HCT116 (cell line): ENCODE measurements around the gene GALNT5. TPM values are rescaled to one million over a fixed set of nuclear protein-coding genes. Genes with fewer than 3 reads are reported as not detected.

Experiments used
- ATAC-seq: fragments of 200-7000 bp; cut with Tn5 transposase; 2 replicates; pipeline ENCODE4 v1.9.1; 2020; ENCODE audit warnings: mild to moderate bottlenecking, moderate library complexity
- BruUV-seq: library from RNA; stranded (reverse); fragments of 400-500 nt; replicated peaks from 2 replicates; lab custom pipeline; 2021; lab: Mats Ljungman, UMichigan
- CTCF ChIA-PET: fragments of 300-600 bp; sonication (Branson Sonifier 250); formaldehyde crosslinking; loops from one replicate; lab custom pipeline; 2021; ENCODE audit warnings: antibody characterized with exemption; lab: Charles Lee
- POLR2A ChIA-PET: fragments of 300-600, 350-600 bp; sonication (Branson Sonifier 250); formaldehyde crosslinking; loops from one replicate; lab custom pipeline; 2021; ENCODE audit warnings: antibody characterized with exemption; lab: Charles Lee
- RAD21 ChIA-PET, 2 experiments: fragments of 300-600 bp; sonication (Branson Sonifier 250); formaldehyde crosslinking; loops; one replicate each; lab custom pipeline; 2023; ENCODE audit warnings: low total read pairs in 2 of 2; ENCODE audit not compliant: uncharacterized antibody in 2 of 2, unreplicated experiment in 2 of 2, low non-redundant PET in 1 of 2; lab: Charles Lee
- DNase-seq: peaks from one replicate; pipeline ENCODE4 v3.0.0-alpha.2; 2010; ENCODE audit warnings: low read depth, low spot score
- H2AFZ ChIP-seq: fragments of 200-600 bp; shearing (Covaris generic), sonication (generic); 2 replicates; pipeline ENCODE4 v1.6.1; 2017; ENCODE audit warnings: low read depth, mixed run types, mixed read lengths, antibody characterized with exemption, low read length; ENCODE audit not compliant: poor library complexity, severe bottlenecking
- H3K27ac ChIP-seq: 2 replicates; pipeline ENCODE4 v1.5.1; 2012; ENCODE audit warnings: low read depth, low read length
- H3K27me3 ChIP-seq: fragments of 200-600 bp; sonication (generic); 2 replicates; pipeline ENCODE4 v1.6.1; 2016; ENCODE audit warnings: mixed run types, low read length, mixed read lengths; ENCODE audit not compliant: insufficient read depth
- H3K36me3 ChIP-seq, 2 experiments: fragments of 200-500 bp in 1 of 2; fragments of 200-600 bp in 1 of 2; sonication (Bioruptor generic) in 1 of 2; sonication (generic) in 1 of 2; 2 replicates each; pipeline versions ENCODE4 v1.5.1 to v1.6.1; 2014 to 2016; ENCODE audit warnings: low read length in 2 of 2, inconsistent platforms in 1 of 2, mixed read lengths in 1 of 2, mixed run types in 1 of 2; ENCODE audit not compliant: insufficient read depth in 2 of 2, control insufficient read depth in 1 of 2
- H3K4me1 ChIP-seq, 2 experiments: fragments of 200-600 bp in 1 of 2; sonication (generic) in 1 of 2; 2 replicates each; pipeline versions ENCODE4 v1.5.1 to v1.6.1; 2012 to 2017; ENCODE audit warnings: low read length in 2 of 2, inconsistent platforms in 1 of 2, mild to moderate bottlenecking in 1 of 2, mixed read lengths in 1 of 2, mixed run types in 1 of 2, moderate library complexity in 1 of 2; ENCODE audit not compliant: insufficient read depth in 2 of 2, control insufficient read depth in 1 of 2
- H3K4me2 ChIP-seq: fragments of 200-600 bp; sonication (generic); 2 replicates; pipeline ENCODE4 v1.6.1; 2017; ENCODE audit warnings: mixed run types, low read length, mixed read lengths
- H3K4me3 ChIP-seq, 2 experiments: fragments of 200-600 bp in 1 of 2; sonication (generic) in 1 of 2; replicated peaks in 1 of 2; 2 replicates each; pipeline ENCODE4 v1.5.1; 2011 to 2016; ENCODE audit warnings: low read length in 2 of 2, control low read depth in 1 of 2, low read depth in 1 of 2, mild to moderate bottlenecking in 1 of 2, mixed read lengths in 1 of 2, mixed run types in 1 of 2
- H3K79me2 ChIP-seq: fragments of 200-600 bp; sonication (generic); 2 replicates; pipeline ENCODE4 v1.6.1; 2017; ENCODE audit warnings: mild to moderate bottlenecking, mixed run types, low read length, moderate library complexity, mixed read lengths; ENCODE audit not compliant: insufficient read depth
- H3K9ac ChIP-seq: fragments of 200-600 bp; sonication (generic); 2 replicates; pipeline ENCODE4 v1.6.1; 2016; ENCODE audit warnings: low read length, mixed read lengths
- H3K9me2 ChIP-seq: fragments of 200-600 bp; sonication (generic), shearing (Covaris generic); 2 replicates; pipeline ENCODE4 v1.6.1; 2017; ENCODE audit warnings: mixed run types, mild to moderate bottlenecking, moderate library complexity; ENCODE audit not compliant: insufficient read depth
- H3K9me3 ChIP-seq, 2 experiments: fragments of 200-500 bp in 1 of 2; fragments of 200-600 bp in 1 of 2; sonication (Bioruptor generic) in 1 of 2; sonication (generic) in 1 of 2; 2 replicates each; pipeline ENCODE4 v1.6.1; 2014 to 2017; ENCODE audit warnings: low read length in 2 of 2, mixed read lengths in 2 of 2, inconsistent platforms in 1 of 2, low read depth in 1 of 2, mild to moderate bottlenecking in 1 of 2, mixed run types in 1 of 2, moderate library complexity in 1 of 2; ENCODE audit not compliant: control insufficient read depth in 1 of 2, insufficient read depth in 1 of 2
- H4K20me1 ChIP-seq: fragments of 200-600 bp; sonication (generic), shearing (Covaris generic); 2 replicates; pipeline ENCODE4 v1.6.1; 2017; ENCODE audit warnings: mixed run types, mild to moderate bottlenecking, moderate library complexity; ENCODE audit not compliant: insufficient read depth
- CBX3 ChIP-seq: IDR thresholded peaks from 2 replicates; pipeline ENCODE4 v1.6.1; 2012; ENCODE audit warnings: low read depth
- CEBPB ChIP-seq: IDR thresholded peaks from 2 replicates; pipeline ENCODE4 v1.6.1; 2012; ENCODE audit warnings: low read depth
- EGR1 ChIP-seq: IDR thresholded peaks from 2 replicates; pipeline ENCODE4 v1.6.1; 2012; ENCODE audit warnings: low read depth
- ELF1 ChIP-seq: IDR thresholded peaks from 2 replicates; pipeline ENCODE4 v1.6.1; 2012; ENCODE audit warnings: low read depth, borderline replicate concordance
- EZH2 ChIP-seq: fragments of 200-600 bp; sonication (generic); IDR thresholded peaks from 2 replicates; pipeline ENCODE4 v1.6.1; 2017; ENCODE audit warnings: antibody characterized with exemption, mixed run types
- JUND ChIP-seq: IDR thresholded peaks from 2 replicates; pipeline ENCODE4 v1.6.1; 2012
- MAX ChIP-seq: IDR thresholded peaks from 2 replicates; pipeline ENCODE4 v1.6.1; 2012
- POLR2A ChIP-seq: IDR thresholded peaks from 2 replicates; pipeline ENCODE4 v1.7.0; 2011; ENCODE audit warnings: borderline replicate concordance; ENCODE audit not compliant: insufficient read depth, insufficient read length; ENCODE audit errors: extremely low read depth
- RAD21 ChIP-seq: IDR thresholded peaks from 2 replicates; pipeline ENCODE4 v1.6.1; 2012; ENCODE audit warnings: low read depth, mild to moderate bottlenecking
- REST ChIP-seq: IDR thresholded peaks from 2 replicates; pipeline ENCODE4 v1.6.1; 2012; ENCODE audit warnings: low read depth
- SIN3A ChIP-seq: IDR thresholded peaks from 2 replicates; pipeline ENCODE4 v1.6.1; 2012; ENCODE audit warnings: low read depth
- SRF ChIP-seq: IDR thresholded peaks from 2 replicates; pipeline ENCODE4 v1.6.1; 2012; ENCODE audit warnings: low read depth
- TCF7L2 ChIP-seq: IDR thresholded peaks from 2 replicates; pipeline ENCODE4 v1.7.0; 2011; ENCODE audit warnings: borderline replicate concordance, inconsistent platforms; ENCODE audit not compliant: insufficient read depth, insufficient read length; ENCODE audit errors: extremely low read depth
- YY1 ChIP-seq: IDR thresholded peaks from 2 replicates; pipeline ENCODE4 v1.6.1; 2011; ENCODE audit warnings: low read length, low read depth, moderate library complexity, mild to moderate bottlenecking; ENCODE audit not compliant: insufficient replicate concordance; ENCODE audit errors: extremely low read depth
- ZBTB33 ChIP-seq: IDR thresholded peaks from 2 replicates; pipeline ENCODE4 v1.6.1; 2011; ENCODE audit warnings: mild to moderate bottlenecking, low read length, moderate library complexity; ENCODE audit not compliant: insufficient replicate concordance; ENCODE audit errors: extremely low read depth
- ZFX ChIP-seq: fragments of 450-650 bp; IDR thresholded peaks from 2 replicates; pipeline ENCODE4 v1.6.1; 2017
- ZNF274 ChIP-seq: fragments of 200-500 bp; sonication (Bioruptor generic); IDR thresholded peaks from 2 replicates; pipeline ENCODE4 v1.6.1; 2014; ENCODE audit warnings: mild to moderate bottlenecking, low read depth, low read length, inconsistent platforms
- intact Hi-C: fragments of 100-400 bp; cut with micrococcal nuclease; formaldehyde crosslinking; loops from 2 replicates; pipeline ENCODE4 v1.10.0; 2022
- total RNA-seq: library from RNA; stranded (reverse); gene quantifications from one replicate; pipeline ENCODE4 v1.2.1, GENCODE V29; 2021; ENCODE audit not compliant: unreplicated experiment

Gene GALNT5
- total RNA-seq, 1 experiment from 2014 or later: 3.9 TPM

GRCh38 chr2:157281316-157281715 lies 23.8 kb downstream of the GALNT5 start:
- intact Hi-C loops: no loop called here

More at GRCh38 chr2:157281316-157281715, 23.8 kb downstream of the GALNT5 start:
- no peak overlapping the region for H3K27ac ChIP-seq
- no peaks in the 10 kb centered on the region for H4K20me1 ChIP-seq
- ChIA-PET POLR2A (no interaction called here), RAD21 (no interaction called here), CTCF (no interaction called here)
- H3K79me2 ChIP-seq: peaks cover 4% of the 10 kb centered on the region; the same call in 1 of the 2 replicates
- H3K9me2 ChIP-seq: no peaks in the 10 kb centered on the region
- DNase-seq (no peak), ATAC-seq (no peak)
- no peak overlapping the region for H3K4me3 ChIP-seq
- TF ChIP-seq SRF: no peak
- TF ChIP-seq TCF7L2: no peak
- TF ChIP-seq SIN3A: no peak
- no peak for TF ChIP-seq YY1
- no peak for TF ChIP-seq ELF1
- TF ChIP-seq REST: no peak
- no peak for TF ChIP-seq EGR1
- TF ChIP-seq ZFX: no peak
- TF ChIP-seq ZNF274: no peak
- TF ChIP-seq JUND: no peak
- no peak for TF ChIP-seq MAX
- no peak for TF ChIP-seq RAD21
- TF ChIP-seq CBX3: no peak
- no peak for TF ChIP-seq POLR2A
- TF ChIP-seq ZBTB33: no peak
- TF ChIP-seq CEBPB: no peak
- TF ChIP-seq EZH2: no peak
- BruUV-seq: no TSS peak
- H3K27me3 ChIP-seq: no peaks in the 10 kb centered on the region
- H3K4me1 ChIP-seq: no peaks in the 10 kb centered on the region
- no peak overlapping the region for H2AFZ ChIP-seq
- no peak overlapping the region for H3K9ac ChIP-seq
- H3K9me3 ChIP-seq: no peaks in the 10 kb centered on the region
- H3K4me2 ChIP-seq: no peak overlapping the region
- no peaks in the 10 kb centered on the region; a peak in 1 of 4 replicates for H3K36me3 ChIP-seq
